ENCODE measurements around the gene UGT2B10. TPM values are rescaled to one million over a fixed set of nuclear protein-coding genes. Genes with fewer than 3 reads are reported as not detected.

UGT2B10 gene
- total and polyA plus RNA-seq, 2 of the 8 experiments (the other 6 are each of a cell fraction or from before 2014, with no cell fraction given) = not detected

DNA sequence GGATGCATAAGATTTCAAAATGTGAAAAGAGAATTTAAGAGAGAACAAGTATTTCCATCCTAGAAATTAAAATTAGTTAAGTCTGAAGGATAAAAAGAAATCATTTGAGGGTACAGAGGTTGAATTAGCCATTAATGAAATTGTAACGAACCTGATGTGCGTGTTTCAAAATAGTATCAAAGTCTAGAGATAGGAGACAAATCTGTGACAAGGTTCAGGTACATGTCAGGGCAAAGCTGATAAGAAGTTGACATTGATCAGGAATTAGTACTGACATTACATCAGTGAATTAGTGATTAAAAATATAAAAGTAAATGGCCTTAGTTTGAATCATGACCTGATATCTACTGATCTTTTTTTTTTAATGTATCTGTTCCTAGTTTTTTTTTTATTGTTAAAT is 62.3 kb downstream of the UGT2B10 start:
- no peaks in the 10 kb centered on the region for H3K27me3 ChIP-seq (replicated peaks in 1 of 4; ENCODE audit: control insufficient read depth in 3 of 4, extremely low read depth in 1 of 4, insufficient read depth in 3 of 4, low read length in 3 of 4)
- no peak overlapping the region for H3K18ac ChIP-seq (ENCODE audit: extremely low read depth, low read length)
- H3K79me1 ChIP-seq (ENCODE audit: low read depth, low read length) = no peaks in the 10 kb centered on the region
- no peaks in the 10 kb centered on the region for H3K36me3 ChIP-seq (ENCODE audit: control insufficient read depth in 2 of 4, insufficient read depth in 4 of 4, low read length in 3 of 4)
- H2AFZ ChIP-seq (ENCODE audit: low read length) = no peak overlapping the region
- DNase-seq (ENCODE audit: low read depth in 1 of 2, low spot score in 2 of 2) = no peak
- no peak overlapping the region for H4K8ac ChIP-seq (ENCODE audit: extremely low read depth, insufficient read depth, low read length)
- no peak overlapping the region for H3K56ac ChIP-seq (replicated peaks; ENCODE audit: insufficient read length, low read depth, low read length)
- FAIRE-seq = no peak
- H3K14ac ChIP-seq (ENCODE audit: insufficient read length) = no peak overlapping the region
- H3K79me2 ChIP-seq (ENCODE audit: control insufficient read depth in 1 of 2, insufficient read depth in 2 of 2, low read length in 2 of 2) = no peaks in the 10 kb centered on the region
- H3K4me2 ChIP-seq (ENCODE audit: insufficient read depth in 1 of 2, low read depth in 2 of 2, low read length in 2 of 2) = no peak overlapping the region
- H4K5ac ChIP-seq (ENCODE audit: insufficient read length, low read depth, low read length) = no peak overlapping the region
- no peak overlapping the region for H2AK5ac ChIP-seq (ENCODE audit: low read depth, low read length)
- H3K4me1 ChIP-seq (replicated peaks in 1 of 4; ENCODE audit: control insufficient read depth in 3 of 4, insufficient read depth in 4 of 4, low read length in 3 of 4) = peaks cover 0 to 3% (median 0%) of the 10 kb centered on the region in 4 experiments; a peak in 1 of 7 replicates
- H2BK120ac ChIP-seq (replicated peaks; ENCODE audit: low read depth, low read length) = no peak overlapping the region
- no peak overlapping the region for H3K27ac ChIP-seq (ENCODE audit: low read depth, low read length)
- H3K4me3 ChIP-seq (ENCODE audit: extremely low read depth in 1 of 4, insufficient read depth in 2 of 4, low read depth in 3 of 4, low read length in 4 of 4) = no peak overlapping the region
- no peak overlapping the region for H2BK15ac ChIP-seq (ENCODE audit: low read length)
- POLR2A ChIA-PET (ENCODE audit: partially characterized antibody) = no interaction called here
- H3K23ac ChIP-seq (ENCODE audit: insufficient read length) = no peak overlapping the region
- no peak overlapping the region for H3K9ac ChIP-seq (replicated peaks in 1 of 4; ENCODE audit: extremely low read depth in 1 of 4, low read depth in 3 of 4, low read length in 3 of 4)
- H2BK20ac ChIP-seq (ENCODE audit: low read length) = no peak overlapping the region
- H4K20me1 ChIP-seq (replicated peaks in 1 of 2; ENCODE audit: control insufficient read depth in 1 of 2, insufficient read depth in 2 of 2, low read length in 2 of 2) = no peaks in the 10 kb centered on the region
- no peak overlapping the region for H3K4ac ChIP-seq (replicated peaks; ENCODE audit: insufficient read length, low read depth, low read length)
- CTCF ChIA-PET (ENCODE audit: partially characterized antibody) = no interaction called here
- no peak overlapping the region for H2BK12ac ChIP-seq (ENCODE audit: low read depth, low read length)
- TF ChIP-seq SP2 (IDR thresholded peaks at IDR 0.05; ENCODE audit: low read length) = no peak
- TF ChIP-seq MAFK (IDR thresholded peaks at IDR 0.05; ENCODE audit: low read depth, low read length) = no peak
- no peak for TF ChIP-seq KDM5A (IDR thresholded peaks at IDR 0.05; ENCODE audit: low read length)
- TF ChIP-seq PHF8 (conservative IDR thresholded peaks at IDR 0.05; ENCODE audit: low read depth, low read length) = no peak
- no peak for TF ChIP-seq YY1 (IDR thresholded peaks at IDR 0.05; ENCODE audit: low read depth, low read length)
- no peak for TF ChIP-seq TAF7 (optimal IDR thresholded peaks at IDR 0.05; ENCODE audit: borderline replicate concordance, low read depth, low read length)
- no peak for TF ChIP-seq CHD1 (IDR thresholded peaks at IDR 0.05; ENCODE audit: low read depth, low read length)
- TF ChIP-seq, protein P1, sequence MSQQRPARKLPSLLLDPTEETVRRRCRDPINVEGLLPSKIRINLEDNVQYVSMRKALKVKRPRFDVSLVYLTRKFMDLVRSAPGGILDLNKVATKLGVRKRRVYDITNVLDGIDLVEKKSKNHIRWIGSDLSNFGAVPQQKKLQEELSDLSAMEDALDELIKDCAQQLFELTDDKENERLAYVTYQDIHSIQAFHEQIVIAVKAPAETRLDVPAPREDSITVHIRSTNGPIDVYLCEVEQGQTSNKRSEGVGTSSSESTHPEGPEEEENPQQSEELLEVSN (IDR thresholded peaks at IDR 0.05) = no peak
- no peak overlapping the region for H2BK5ac ChIP-seq (ENCODE audit: low read depth, low read length)
- no peak overlapping the region for H4K91ac ChIP-seq (replicated peaks; ENCODE audit: insufficient read length, low read length)
- no peaks in the 10 kb centered on the region for H3K23me2 ChIP-seq (ENCODE audit: low read depth, low read length)
- WGBS, 2 experiments (ENCODE audit: extremely low coverage in 1 of 2, insufficient coverage in 1 of 2, insufficient read length in 1 of 2, insufficient replicate concordance in 2 of 2, low coverage in 1 of 2, low lambda C conversion rate in 2 of 2, missing lambda C conversion rate in 1 of 2) = 94% methylated on average over 2 of the region's 2 CpGs; no CpG with 5 or more reads in 1 of the 2 experiments
- no peaks in the 10 kb centered on the region for H3K9me3 ChIP-seq (ENCODE audit: insufficient read depth in 2 of 2, low read depth in 1 of 2, low read length in 1 of 2)

Measured in H1 (cell line).